EL (cell line): ENCODE results near the gene TNFAIP8L3.

Experiments
- DNase-seq: peaks from one replicate; pipeline ENCODE4 v3.0.0-alpha.2; 2016

Gene TNFAIP8L3

GRCh38 chr15:51089041-51089440 is 5.7 kb downstream of the TNFAIP8L3 start:
- no peak for DNase-seq

- DNase-seq: no peak
These were observed 6.1 kb downstream of the TNFAIP8L3 start for GRCh38 chr15:51088585-51088984.

DNA sequence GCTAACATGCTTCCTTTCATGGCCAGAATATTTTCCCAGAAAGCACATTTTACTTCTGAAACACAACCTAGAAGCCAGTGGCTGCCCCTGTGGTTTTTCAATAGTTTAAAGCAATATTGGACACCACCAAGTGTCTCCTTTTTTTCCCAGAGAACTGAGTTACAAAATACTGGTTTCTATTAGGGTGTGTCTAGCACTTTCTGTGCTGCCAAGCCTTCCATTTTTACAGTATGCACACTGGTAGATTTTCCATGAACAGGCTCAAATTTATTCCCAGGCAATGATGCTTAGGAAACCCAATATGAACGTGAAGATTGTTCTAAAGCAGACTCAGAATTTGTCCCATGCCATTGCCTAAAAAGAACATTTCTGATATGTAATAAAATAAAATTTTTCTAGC is 7.2 kb downstream of the TNFAIP8L3 start:
- no peak for DNase-seq

GRCh38 chr15:51086409-51086808 is 8.3 kb downstream of the TNFAIP8L3 start:
- DNase-seq: no peak

GRCh38 chr15:51085764-51086163 is 8.9 kb downstream of the TNFAIP8L3 start:
- no peak for DNase-seq

- DNase-seq: no peak
These were observed 11.0 kb downstream of the TNFAIP8L3 start for GRCh38 chr15:51083641-51084166.

GRCh38 chr15:51082246-51082645 is 12.5 kb downstream of the TNFAIP8L3 start:
- DNase-seq: no peak

DNA sequence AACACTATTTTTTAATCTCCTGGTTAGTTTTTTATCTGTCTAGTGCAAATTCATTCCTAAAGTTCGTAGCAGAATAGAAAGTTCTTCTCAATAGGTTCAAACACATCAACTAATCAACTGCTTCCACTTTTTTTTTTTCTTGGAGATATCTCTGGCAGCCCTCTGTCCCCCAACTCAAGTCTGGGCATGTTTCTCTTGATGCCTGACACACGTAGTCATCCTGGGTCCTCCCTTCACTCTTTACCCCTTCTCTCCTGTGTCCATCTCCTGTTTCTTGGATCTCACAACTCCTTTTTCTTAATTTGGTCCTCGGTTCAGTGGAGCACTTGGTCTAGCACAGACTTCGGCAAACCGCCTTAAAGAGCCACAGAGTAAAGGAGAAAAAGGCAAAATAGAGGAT is 14.4 kb downstream of the TNFAIP8L3 start:
- no peak for DNase-seq

DNA sequence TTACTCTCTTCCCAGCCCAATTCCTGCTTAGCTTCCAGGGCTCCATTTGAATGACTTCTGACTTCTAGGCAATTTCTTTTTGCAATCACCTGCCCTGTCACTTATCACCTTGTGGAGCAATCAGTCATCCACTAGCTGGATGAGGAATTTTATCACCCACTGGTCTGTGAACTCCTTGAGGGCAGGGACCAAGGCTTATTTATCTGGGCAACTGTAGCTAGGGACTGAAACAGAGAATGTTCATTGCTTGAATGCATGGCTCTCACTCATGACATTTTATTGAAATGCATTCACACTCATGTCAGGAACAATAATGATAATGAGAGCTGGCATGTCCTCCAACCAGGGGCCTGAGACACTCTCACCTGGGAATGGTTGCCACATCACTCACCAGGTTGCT is 15.5 kb downstream of the TNFAIP8L3 start:
- no peak for DNase-seq

DNA sequence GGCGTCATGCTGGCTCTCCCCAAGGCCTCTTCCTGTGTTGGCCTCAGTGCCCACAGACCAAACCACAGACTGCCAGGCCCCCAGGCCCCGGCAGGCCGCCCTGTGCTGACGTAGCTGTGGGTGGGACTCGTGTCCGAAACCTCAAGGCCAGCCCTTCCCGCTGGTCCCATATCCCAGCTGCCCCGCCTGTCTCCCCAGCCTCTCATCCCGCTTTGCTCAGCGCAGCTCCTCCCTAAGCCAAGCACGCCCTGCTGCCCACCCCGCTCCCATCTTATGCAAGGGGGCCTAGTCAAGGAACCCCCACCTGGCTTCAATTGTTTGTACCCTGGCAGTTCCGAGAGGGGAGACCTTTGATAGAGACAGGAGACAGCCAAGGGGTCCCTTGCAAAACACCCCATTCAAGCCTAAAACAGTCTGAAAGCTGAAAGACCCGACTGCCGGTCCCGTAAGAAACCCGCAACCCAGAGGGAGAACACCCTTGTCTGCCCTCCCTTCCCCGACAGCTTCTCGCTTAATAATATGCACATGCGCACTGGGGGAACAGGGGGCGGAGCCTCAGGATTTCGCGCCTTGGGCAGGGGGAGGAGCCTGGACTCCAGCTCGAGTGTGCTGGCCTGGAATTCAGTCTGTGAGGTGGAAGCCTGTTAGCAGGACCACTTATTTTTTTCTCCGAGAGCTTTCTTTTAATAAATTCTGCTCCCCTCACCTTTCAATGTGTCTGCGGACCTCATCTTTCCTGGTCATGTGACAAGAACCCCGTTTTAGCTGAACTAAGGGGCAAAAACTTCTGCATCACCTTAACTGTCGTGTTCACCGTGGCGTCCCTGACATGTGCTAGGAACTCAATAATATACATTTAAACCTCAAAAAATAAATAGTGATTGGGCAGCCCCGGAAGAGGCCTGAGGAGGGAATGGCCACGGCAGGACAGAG is 17.2 kb downstream of the TNFAIP8L3 start:
- DNase-seq: peak; percentile 94

DNA sequence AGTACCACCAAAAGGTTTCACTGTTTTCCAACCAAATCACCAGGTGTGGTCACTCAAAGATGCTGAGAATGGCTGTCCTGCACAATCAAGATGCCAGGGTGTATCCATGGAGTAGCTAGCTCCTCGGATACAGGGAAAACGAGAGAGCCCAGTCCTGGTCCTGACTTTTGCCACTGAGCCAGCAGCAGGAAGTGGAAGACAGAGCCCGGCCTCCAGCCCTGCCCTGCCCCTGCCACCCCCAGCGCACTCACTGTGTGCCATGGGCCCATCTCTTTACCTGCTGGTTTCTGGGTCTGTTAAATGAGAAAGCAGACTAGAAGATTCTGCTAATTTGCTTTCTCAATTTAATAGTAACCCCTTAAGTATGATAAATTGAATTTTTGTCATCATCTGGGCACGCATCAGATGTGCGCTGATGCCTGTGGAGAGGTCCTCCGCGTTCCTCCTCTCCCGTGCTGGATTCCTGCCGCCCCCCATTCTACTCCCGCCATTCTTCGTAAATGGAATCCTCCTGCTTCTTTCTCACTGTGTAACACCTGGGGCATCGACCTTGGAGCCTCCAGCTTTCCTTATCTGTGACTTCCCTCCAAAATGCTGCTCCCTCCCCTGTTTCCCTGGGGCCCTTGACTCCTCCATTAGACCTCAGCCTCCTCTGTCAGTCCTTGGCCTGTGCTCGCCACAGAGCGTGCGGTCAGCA is 18.0 kb downstream of the TNFAIP8L3 start:
- no peak for DNase-seq

GRCh38 chr15:51075826-51076523 is 18.7 kb downstream of the TNFAIP8L3 start:
- DNase-seq: no peak

- no peak for DNase-seq
These were observed 19.3 kb downstream of the TNFAIP8L3 start for GRCh38 chr15:51075364-51075763.

DNA sequence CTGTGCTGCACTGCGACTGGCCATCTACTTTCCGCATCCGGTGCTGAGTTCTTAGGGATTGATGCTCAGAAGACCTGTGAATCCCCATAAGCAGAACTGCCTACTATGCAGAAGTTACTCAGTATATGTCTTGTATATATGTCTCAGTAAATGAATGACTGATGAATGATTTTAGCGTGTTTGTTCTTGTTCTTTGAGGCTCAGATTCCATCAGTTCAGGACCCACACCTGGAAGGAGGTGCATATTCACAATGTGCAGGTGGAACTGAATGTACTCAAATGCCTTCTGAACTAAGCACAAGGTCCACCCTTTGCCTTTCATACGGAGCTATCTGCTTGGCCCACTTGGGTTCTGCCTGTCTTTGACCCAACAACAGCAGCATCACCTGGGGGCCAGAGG is 19.8 kb downstream of the TNFAIP8L3 start:
- DNase-seq: no peak

DNA sequence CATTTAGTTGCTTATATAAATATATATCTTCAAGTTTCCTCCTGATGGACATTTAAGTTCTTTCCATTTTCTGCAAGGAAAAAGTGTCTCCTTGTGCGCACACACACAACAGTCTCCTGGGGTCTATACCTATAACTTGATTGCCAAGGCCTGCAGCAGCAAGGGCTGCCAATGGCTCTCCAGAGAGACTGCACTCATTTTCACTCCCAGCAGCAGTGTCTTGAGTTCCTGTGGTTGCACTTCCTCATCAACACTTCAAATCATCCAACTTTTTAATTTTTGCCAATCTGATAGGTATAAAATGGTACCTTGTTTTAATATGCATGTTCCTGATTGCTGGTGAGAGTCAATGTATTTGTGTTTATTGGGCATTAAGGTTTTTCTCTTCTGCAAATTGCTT is 23.1 kb downstream of the TNFAIP8L3 start:
- no peak for DNase-seq

DNA sequence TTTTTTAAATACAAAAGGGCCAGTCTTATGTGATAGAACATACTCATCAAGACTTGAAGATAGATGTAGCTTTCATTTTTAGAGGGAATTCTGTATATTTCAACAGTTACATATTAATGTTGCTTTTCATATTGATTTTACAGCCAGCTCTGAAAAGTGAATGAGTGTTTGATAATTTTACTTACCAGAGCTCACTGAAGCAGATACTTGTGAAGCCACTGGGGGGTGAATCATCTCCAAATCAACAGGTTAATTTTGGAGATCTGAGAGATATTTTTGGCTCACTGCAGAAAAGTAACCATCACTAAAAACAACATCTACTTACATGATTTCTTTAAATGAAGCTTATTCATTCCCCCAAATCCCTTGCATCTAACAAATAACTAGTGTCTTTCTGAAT is 24.7 kb downstream of the TNFAIP8L3 start:
- DNase-seq: no peak

DNA sequence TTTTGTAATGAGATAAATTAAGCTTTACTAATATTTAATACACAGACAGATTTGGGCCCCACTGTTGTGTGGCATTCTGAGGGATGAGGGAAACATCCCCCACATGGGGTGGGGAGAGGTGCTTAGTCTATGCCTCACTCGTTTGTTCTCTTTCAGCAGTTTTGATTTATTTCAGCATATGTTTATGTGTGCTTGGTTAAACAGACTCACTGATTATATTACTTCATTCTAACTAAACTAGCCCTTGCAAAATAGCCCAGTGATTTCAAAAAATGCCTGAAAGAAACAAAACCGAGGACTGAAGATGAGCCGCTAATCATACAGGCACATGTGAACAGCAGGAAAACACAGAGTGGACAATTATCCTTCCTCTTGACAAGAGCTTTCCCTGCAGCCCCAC is 27.2 kb downstream of the TNFAIP8L3 start:
- DNase-seq: no peak

- DNase-seq: no peak
These were observed 28.9 kb downstream of the TNFAIP8L3 start for GRCh38 chr15:51065781-51066180.

- no peak for DNase-seq
These were observed 29.4 kb downstream of the TNFAIP8L3 start for GRCh38 chr15:51065261-51065660.

DNA sequence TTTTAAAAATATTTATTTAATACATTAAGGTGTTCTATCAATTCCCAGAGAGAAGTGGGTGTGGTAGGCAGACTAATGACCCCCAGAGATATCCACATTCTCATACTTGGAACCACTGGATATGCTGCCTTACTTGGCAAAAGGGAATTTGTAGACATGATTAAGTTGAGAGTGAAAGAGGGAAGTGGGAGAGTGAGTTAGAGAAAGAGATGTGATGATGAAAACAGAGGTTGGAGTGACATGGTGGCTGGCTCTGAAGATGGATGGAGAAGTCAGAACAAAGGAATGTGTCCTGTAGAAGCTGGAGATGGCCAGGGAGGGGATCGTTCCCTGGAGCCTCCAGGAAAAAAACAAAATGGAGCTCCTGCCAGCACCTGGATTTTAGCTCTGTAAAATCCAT is 32.0 kb downstream of the TNFAIP8L3 start:
- DNase-seq: no peak

GRCh38 chr15:51060030-51060673 is 34.6 kb downstream of the TNFAIP8L3 start:
- DNase-seq: no peak

DNA sequence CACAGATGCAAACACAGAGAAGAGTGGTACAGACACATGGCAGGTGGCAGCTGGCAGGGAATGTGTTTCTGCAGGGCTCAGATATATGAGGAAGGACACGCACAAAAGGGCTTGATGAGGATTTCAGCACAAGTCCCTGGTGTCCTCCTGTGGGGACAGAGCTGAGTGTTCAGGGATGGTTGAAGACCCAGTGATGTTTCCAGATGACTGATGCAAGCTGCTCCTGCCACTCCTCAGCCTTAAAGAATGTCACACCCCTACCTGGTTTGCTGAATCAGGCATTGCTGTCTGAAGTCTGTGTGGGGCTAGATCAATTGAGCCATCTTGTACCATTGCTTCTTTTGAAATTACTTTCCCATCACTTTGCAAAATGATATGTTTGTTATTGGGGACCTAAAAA is 40.2 kb downstream of the TNFAIP8L3 start:
- DNase-seq: no peak

- no peak for DNase-seq
These were observed 41.1 kb downstream of the TNFAIP8L3 start for GRCh38 chr15:51053571-51053970.
